OCI-LY7 (cell line): Measurements from ENCODE around the gene E2F4. TPM values are rescaled to one million over a fixed set of nuclear protein-coding genes. Genes with fewer than 3 reads are reported as not detected.

ENCODE experiments used
- BruUV-seq: library from RNA; stranded (reverse); fragments of 400-500 nt; replicated peaks from 2 replicates; lab custom pipeline; 2021; lab: Mats Ljungman, UMichigan
- CTCF ChIA-PET: fragments of 300-600 bp; sonication (Branson Sonifier 250); formaldehyde crosslinking; loops from one replicate; lab custom pipeline; 2022; ENCODE audit warnings: antibody characterized with exemption; ENCODE audit not compliant: unreplicated experiment; lab: Charles Lee
- POLR2A ChIA-PET: fragments of 300-600 bp; sonication (Branson Sonifier 250); formaldehyde crosslinking; loops from one replicate; lab custom pipeline; 2022; ENCODE audit warnings: antibody characterized with exemption; lab: Charles Lee
- DNase-seq: peaks from one replicate; pipeline ENCODE4 v3.0.0-alpha.2; 2015; ENCODE audit warnings: low spot score
- H2AFZ ChIP-seq: fragments of 200-600 bp; sonication (generic), shearing (Covaris generic); 2 replicates; pipeline ENCODE4 v1.6.1; 2014; ENCODE audit warnings: mild to moderate bottlenecking, antibody characterized with exemption, low read length, moderate library complexity
- H3K27ac ChIP-seq: fragments of 200-600 bp; sonication (generic); 2 replicates; pipeline ENCODE4 v1.5.1; 2014; ENCODE audit warnings: mixed run types, low read depth, mild to moderate bottlenecking, moderate library complexity, low read length, inconsistent platforms; ENCODE audit not compliant: poor library complexity, severe bottlenecking
- H3K36me3 ChIP-seq: fragments of 200-600 bp; sonication (generic); 2 replicates; pipeline ENCODE4 v1.6.1; 2014; ENCODE audit warnings: mild to moderate bottlenecking, antibody characterized with exemption, low read length, moderate library complexity, mixed read lengths; ENCODE audit not compliant: insufficient read depth
- H3K4me1 ChIP-seq: fragments of 200-600 bp; sonication (generic); 2 replicates; pipeline ENCODE4 v1.5.1; 2014; ENCODE audit warnings: mild to moderate bottlenecking, low read length; ENCODE audit not compliant: insufficient read depth, poor library complexity, severe bottlenecking
- H3K4me2 ChIP-seq: fragments of 200-600 bp; sonication (generic); 2 replicates; pipeline ENCODE4 v1.6.1; 2014; ENCODE audit warnings: mild to moderate bottlenecking, low read length
- H3K4me3 ChIP-seq: fragments of 200-600 bp; sonication (generic); 2 replicates; pipeline ENCODE4 v1.5.1; 2014; ENCODE audit warnings: mild to moderate bottlenecking, low read depth, low read length; ENCODE audit not compliant: poor library complexity, severe bottlenecking
- H3K79me2 ChIP-seq: fragments of 200-600 bp; sonication (generic); 2 replicates; pipeline ENCODE4 v1.6.1; 2016; ENCODE audit warnings: low read depth, mild to moderate bottlenecking, low read length, moderate library complexity, mixed read lengths; ENCODE audit not compliant: insufficient read depth
- H3K9me2 ChIP-seq: fragments of 200-600 bp; sonication (generic); 2 replicates; pipeline ENCODE4 v1.6.1; 2016; ENCODE audit warnings: mild to moderate bottlenecking, low read length, mixed read lengths; ENCODE audit not compliant: insufficient read depth
- H3K9me3 ChIP-seq: fragments of 200-600 bp; sonication (generic); 2 replicates; pipeline ENCODE4 v1.6.1; 2014; ENCODE audit warnings: mild to moderate bottlenecking, mixed run types, low read length, mixed read lengths
- H4K20me1 ChIP-seq: fragments of 200-600 bp; sonication (generic); 2 replicates; pipeline ENCODE4 v1.6.1; 2014; ENCODE audit warnings: mild to moderate bottlenecking, antibody characterized with exemption, low read length, moderate library complexity, mixed read lengths; ENCODE audit not compliant: insufficient read depth
- EZH2phosphoT487 ChIP-seq: fragments of 200-600 bp; sonication (generic); IDR thresholded peaks from 2 replicates; pipeline ENCODE4 v1.6.1; 2018; ENCODE audit warnings: low read depth, borderline replicate concordance, mild to moderate bottlenecking, mixed run types, antibody characterized with exemption, low read length, moderate library complexity, mixed read lengths
- intact Hi-C: fragments of 100-400 bp; cut with micrococcal nuclease; formaldehyde crosslinking; loops from one replicate; pipeline ENCODE4 v1.10.0; 2022; ENCODE audit not compliant: unreplicated experiment
- microRNA-seq: library from miRNA; unstranded; fragments of <30 nt; microRNA quantifications from one replicate; pipeline ENCODE4 v1.2.0, GENCODE V29; 2022; ENCODE audit warnings: borderline replicate concordance
- small RNA-seq: library from RNA; depleted of rRNA; stranded (forward); fragments of <200 nt; gene quantifications from one replicate; pipeline ENCODE3, GENCODE V24; 2014
- total RNA-seq, 2 experiments: library from RNA; depleted of rRNA in 1 of 2; stranded (reverse); fragments of >200 nt in 1 of 2; shearing (Covaris generic) in 1 of 2; gene quantifications; 2 replicates each; pipeline ENCODE4 v1.2.3, GENCODE V29; 2014 to 2022
- TF ChIP-seq, protein P1 (sequence below): fragments of 200-600 bp; sonication (generic); conservative IDR thresholded peaks from 2 replicates; pipeline ENCODE4 v1.5.1; 2014; ENCODE audit warnings: mild to moderate bottlenecking, antibody characterized with exemption, low read length, moderate library complexity, mixed read lengths

Gene E2F4
- total RNA-seq, 2 experiments from 2014 or later = 124 to 157 TPM

DNA sequence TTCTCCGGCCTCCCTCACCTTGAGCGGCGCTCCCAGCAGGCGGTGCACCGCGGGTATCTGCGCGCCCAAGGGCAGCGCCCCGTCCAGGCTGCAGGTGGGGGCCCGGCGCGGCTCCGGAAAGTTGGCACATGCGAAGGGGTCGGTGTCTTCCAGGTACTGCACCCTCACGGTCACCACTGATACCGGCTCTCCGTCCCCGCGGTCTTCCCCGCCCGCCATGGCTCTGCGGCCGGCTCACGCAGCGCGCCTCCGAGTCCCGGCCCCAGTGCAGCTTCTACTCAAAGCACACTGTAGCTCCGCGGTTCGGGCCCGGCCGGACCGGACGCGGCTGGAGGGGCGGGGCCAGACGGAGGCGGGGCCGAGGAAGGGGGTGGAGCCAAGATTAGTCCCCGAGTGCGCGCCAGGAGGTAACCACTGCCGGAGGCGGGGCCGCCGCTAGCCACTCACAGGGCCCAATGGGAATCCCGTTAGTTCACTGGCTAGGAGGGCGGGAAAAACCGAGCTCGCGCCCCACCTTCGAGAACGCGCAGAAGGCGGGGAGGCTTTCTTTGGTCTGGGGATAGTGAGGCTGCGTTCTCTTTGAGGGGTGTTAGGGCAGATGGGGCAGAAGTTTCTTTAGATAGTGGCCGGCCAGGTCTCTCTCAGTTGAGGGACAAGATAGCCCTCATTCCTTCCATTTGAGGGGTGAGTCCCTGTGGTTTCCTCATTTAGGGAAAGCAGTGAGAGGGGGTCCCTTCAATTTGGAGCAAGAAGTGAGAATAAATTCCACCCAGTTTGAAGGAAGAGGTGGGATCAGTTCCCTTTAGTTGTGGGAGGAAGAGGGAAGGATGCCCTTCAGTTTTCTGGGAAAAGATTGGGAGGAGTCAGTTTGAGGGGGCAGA lies 55.5 kb downstream of the E2F4 start, which contains the start of gene FHOD1:
Gene FHOD1, minus strand, starts transcription at position 290 of the 881 bp plus-strand sequence. Its CDS starts 71 bp downstream, at position 219.
- peak within 1 kb of the TSS; percentile 70 for H3K27ac ChIP-seq
- peak within 1 kb of the TSS; percentile 73; the same call in 1 of the 2 replicates for H2AFZ ChIP-seq
- no peaks in the 10 kb centered on the region for H3K36me3 ChIP-seq
- intact Hi-C loops = loop anchor here (1.0 to 2.0 kb wide), 2 partner anchors 20 to 55 kb away; partner anchors contain the start of genes E2F4 and TMEM208
- H3K4me2 ChIP-seq = peak within 1 kb of the TSS; percentile 94
- no peaks in the 10 kb centered on the region for H3K9me2 ChIP-seq
- no peaks in the 10 kb centered on the region; the same call in 1 of the 2 replicates for H3K79me2 ChIP-seq
- POLR2A ChIA-PET = interaction anchor here (0.5 to 1.5 kb wide), 6 partner anchors 12 to 273 kb away, joined by 3 to 5 read pairs (median 4); partner anchors contain the start of gene TMEM208
- H3K4me3 ChIP-seq = peak within 1 kb of the TSS; percentile 86
- BruUV-seq = no TSS peak
- no peaks in the 10 kb centered on the region for H4K20me1 ChIP-seq
- H3K9me3 ChIP-seq = no peaks in the 10 kb centered on the region
- H3K4me1 ChIP-seq = peaks cover 47% of the 10 kb centered on the region
- TF ChIP-seq EZH2phosphoT487 = no peak
- TF ChIP-seq, protein P1, sequence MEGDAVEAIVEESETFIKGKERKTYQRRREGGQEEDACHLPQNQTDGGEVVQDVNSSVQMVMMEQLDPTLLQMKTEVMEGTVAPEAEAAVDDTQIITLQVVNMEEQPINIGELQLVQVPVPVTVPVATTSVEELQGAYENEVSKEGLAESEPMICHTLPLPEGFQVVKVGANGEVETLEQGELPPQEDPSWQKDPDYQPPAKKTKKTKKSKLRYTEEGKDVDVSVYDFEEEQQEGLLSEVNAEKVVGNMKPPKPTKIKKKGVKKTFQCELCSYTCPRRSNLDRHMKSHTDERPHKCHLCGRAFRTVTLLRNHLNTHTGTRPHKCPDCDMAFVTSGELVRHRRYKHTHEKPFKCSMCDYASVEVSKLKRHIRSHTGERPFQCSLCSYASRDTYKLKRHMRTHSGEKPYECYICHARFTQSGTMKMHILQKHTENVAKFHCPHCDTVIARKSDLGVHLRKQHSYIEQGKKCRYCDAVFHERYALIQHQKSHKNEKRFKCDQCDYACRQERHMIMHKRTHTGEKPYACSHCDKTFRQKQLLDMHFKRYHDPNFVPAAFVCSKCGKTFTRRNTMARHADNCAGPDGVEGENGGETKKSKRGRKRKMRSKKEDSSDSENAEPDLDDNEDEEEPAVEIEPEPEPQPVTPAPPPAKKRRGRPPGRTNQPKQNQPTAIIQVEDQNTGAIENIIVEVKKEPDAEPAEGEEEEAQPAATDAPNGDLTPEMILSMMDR = 0 out of 2 replicates have a peak, but pooled peaks have one; percentile 8
- DNase-seq = peak; percentile 98
- CTCF ChIA-PET = interaction anchor here (0.5 to 1.0 kb wide), 3 partner anchors 20 to 50 kb away, joined by 3 to 5 read pairs (median 5); partner anchors contain the start of gene TMEM208

DNA sequence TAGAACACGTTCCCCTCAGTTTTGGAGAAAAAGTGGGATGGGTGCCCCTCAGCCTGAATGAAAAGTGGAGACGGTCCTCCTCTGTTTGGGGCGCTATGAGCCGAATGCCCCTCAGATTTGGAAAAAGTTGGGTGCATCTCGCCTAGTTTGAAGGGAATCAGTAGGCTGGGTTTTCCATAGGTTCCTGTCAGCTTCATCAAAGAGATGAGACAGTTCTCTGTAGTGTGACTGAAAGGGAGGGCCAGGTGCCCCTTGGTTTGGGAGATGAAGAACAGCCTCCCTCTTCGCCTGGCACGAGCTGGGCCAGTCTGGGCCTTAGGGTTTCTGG lies 56.1 kb downstream of the E2F4 start:
- Histone ChIP-seq H4K20me1 (no peaks in the 10 kb centered on the region), H3K9me3 (no peaks in the 10 kb centered on the region), H3K4me1 (peaks cover 46% of the 10 kb centered on the region), H3K9me2 (no peaks in the 10 kb centered on the region), H2AFZ (peak overlapping the region; percentile 53; the same call in 1 of the 2 replicates), H3K4me2 (peak overlapping the region; percentile 94), H3K4me3 (peak overlapping the region; percentile 86), H3K36me3 (no peaks in the 10 kb centered on the region), H3K79me2 (no peaks in the 10 kb centered on the region; the same call in 1 of the 2 replicates), H3K27ac (no peak overlapping the region)
- no TSS peak for BruUV-seq
- CTCF ChIA-PET = interaction anchor here (1.0 kb wide), 2 partner anchors 10 to 21 kb away, joined by 3 to 5 read pairs; partner anchors contain the start of gene TMEM208
- POLR2A ChIA-PET = interaction anchor here (0.6 to 1.0 kb wide), 4 partner anchors 20 to 273 kb away, joined by 3 to 5 read pairs (median 4); partner anchors contain the start of genes ATP6V0D1 and TMEM208
- no peak for DNase-seq
- intact Hi-C loops = no loop called here
- TF ChIP-seq, protein P1 = no peak
- TF ChIP-seq EZH2phosphoT487 = no peak

Small RNAs within 50 kb of the gene (microRNA-seq; reads per million reads assigned to microRNA genes)
- 89.4 reads per million, percentile 56 among the genes with 10 or more reads in this experiment for gene MIR328

Small RNAs within 50 kb of the gene (small RNA-seq; reads per million reads assigned to genes)
- gene MIR328 = not detected

Other genes starting within 250 kb of the E2F4 start
- gene CES3, start 230.9 kb upstream of the E2F4 start, total RNA-seq (2014; rRNA removed; shearing (Covaris generic)) = 1.7 and 2.7 TPM in 2 replicates
- gene CES3, start 230.9 kb upstream of the E2F4 start, total RNA-seq (2022) = 1.4 and 1.9 TPM in 2 replicates
- 0.47 and 2.0 TPM in 2 replicates for gene CES4A, start 203.6 kb upstream of the E2F4 start, total RNA-seq (2014; rRNA removed; shearing (Covaris generic))
- 0.38 and 0.41 TPM in 2 replicates for gene CES4A, start 203.6 kb upstream of the E2F4 start, total RNA-seq (2022)
- 93.5 and 187 TPM in 2 replicates for gene CBFB, start 163.0 kb upstream of the E2F4 start, total RNA-seq (2014; rRNA removed; shearing (Covaris generic))
- 151 and 154 TPM in 2 replicates for gene CBFB, start 163.0 kb upstream of the E2F4 start, total RNA-seq (2022)
- gene PHAF1, start 82.2 kb upstream of the E2F4 start, total RNA-seq (2014; rRNA removed; shearing (Covaris generic)) = 12.6 and 16.8 TPM in 2 replicates
- 11.8 and 13.9 TPM in 2 replicates for gene PHAF1, start 82.2 kb upstream of the E2F4 start, total RNA-seq (2022)
- 1.1 and 2.7 TPM in 2 replicates for gene B3GNT9, start 41.2 kb upstream of the E2F4 start, total RNA-seq (2014; rRNA removed; shearing (Covaris generic))
- 2.7 TPM in 2 replicates for gene B3GNT9, start 41.2 kb upstream of the E2F4 start, total RNA-seq (2022)
- 11.3 and 11.6 TPM in 2 replicates for gene TRADD, start 32.2 kb upstream of the E2F4 start, total RNA-seq (2014; rRNA removed; shearing (Covaris generic))
- gene TRADD, start 32.2 kb upstream of the E2F4 start, total RNA-seq (2022) = 15.4 and 16.7 TPM in 2 replicates
- 5.8 and 7.3 TPM in 2 replicates for gene FBXL8, start 32.2 kb upstream of the E2F4 start, total RNA-seq (2014; rRNA removed; shearing (Covaris generic))
- gene FBXL8, start 32.2 kb upstream of the E2F4 start, total RNA-seq (2022) = 10.4 and 12.2 TPM in 2 replicates
- 8.1 and 12.8 TPM in 2 replicates for gene HSF4, start 27.4 kb upstream of the E2F4 start, total RNA-seq (2014; rRNA removed; shearing (Covaris generic))
- 16.2 and 17.0 TPM in 2 replicates for gene HSF4, start 27.4 kb upstream of the E2F4 start, total RNA-seq (2022)
- gene NOL3, start 21.6 kb upstream of the E2F4 start, total RNA-seq (2014; rRNA removed; shearing (Covaris generic)) = 1.1 and 2.2 TPM in 2 replicates
- 4.1 and 4.4 TPM in 2 replicates for gene NOL3, start 21.6 kb upstream of the E2F4 start, total RNA-seq (2022)
- gene MATCAP1, start 8.2 kb upstream of the E2F4 start, total RNA-seq (2014; rRNA removed; shearing (Covaris generic)) = 18.0 and 22.9 TPM in 2 replicates
- gene MATCAP1, start 8.2 kb upstream of the E2F4 start, total RNA-seq (2022) = 39.6 and 42.3 TPM in 2 replicates
- not detected in 2 replicates for gene EXOC3L1, start 2.0 kb upstream of the E2F4 start, total RNA-seq (2014; rRNA removed; shearing (Covaris generic))
- not detected in 2 replicates for gene EXOC3L1, start 2.0 kb upstream of the E2F4 start, total RNA-seq (2022)
- 7.7 and 7.8 TPM in 2 replicates for gene ELMO3, start 7.0 kb downstream of the E2F4 start, total RNA-seq (2014; rRNA removed; shearing (Covaris generic))
- gene ELMO3, start 7.0 kb downstream of the E2F4 start, total RNA-seq (2022) = 7.6 and 9.0 TPM in 2 replicates
- 19.9 and 36.7 TPM in 2 replicates for gene TMEM208, start 35.0 kb downstream of the E2F4 start, total RNA-seq (2014; rRNA removed; shearing (Covaris generic))
- gene TMEM208, start 35.0 kb downstream of the E2F4 start, total RNA-seq (2022) = 22.5 and 26.4 TPM in 2 replicates
- 16.0 and 16.5 TPM in 2 replicates for gene FHOD1, start 55.3 kb downstream of the E2F4 start, total RNA-seq (2014; rRNA removed; shearing (Covaris generic))
- gene FHOD1, start 55.3 kb downstream of the E2F4 start, total RNA-seq (2022) = 44.1 and 55.0 TPM in 2 replicates
- gene SLC9A5, start 56.8 kb downstream of the E2F4 start, total RNA-seq (2014; rRNA removed; shearing (Covaris generic)) = 0.36 and 2.7 TPM in 2 replicates
- 3.6 and 4.2 TPM in 2 replicates for gene SLC9A5, start 56.8 kb downstream of the E2F4 start, total RNA-seq (2022)
- not detected in 2 replicates for gene PLEKHG4, start 87.4 kb downstream of the E2F4 start, total RNA-seq (2014; rRNA removed; shearing (Covaris generic))
- gene PLEKHG4, start 87.4 kb downstream of the E2F4 start, total RNA-seq (2022) = 0.51 and 1.3 TPM in 2 replicates
- gene KCTD19, start 134.6 kb downstream of the E2F4 start, total RNA-seq (2014; rRNA removed; shearing (Covaris generic)) = not detected in 2 replicates
- gene KCTD19, start 134.6 kb downstream of the E2F4 start, total RNA-seq (2022) = 0.17 and 1.4 TPM in 2 replicates
- gene LRRC36, start 134.7 kb downstream of the E2F4 start, total RNA-seq (2014; rRNA removed; shearing (Covaris generic)) = not detected in 2 replicates
- not detected in 2 replicates for gene LRRC36, start 134.7 kb downstream of the E2F4 start, total RNA-seq (2022)
- gene TPPP3, start 201.3 kb downstream of the E2F4 start, total RNA-seq (2014; rRNA removed; shearing (Covaris generic)) = not detected in 2 replicates
- not detected in 2 replicates for gene TPPP3, start 201.3 kb downstream of the E2F4 start, total RNA-seq (2022)
- gene ZDHHC1, start 224.3 kb downstream of the E2F4 start, total RNA-seq (2014; rRNA removed; shearing (Covaris generic)) = not detected in 2 replicates
- gene ZDHHC1, start 224.3 kb downstream of the E2F4 start, total RNA-seq (2022) = not detected in 2 replicates
- gene HSD11B2, start 239.0 kb downstream of the E2F4 start, total RNA-seq (2014; rRNA removed; shearing (Covaris generic)) = not detected in 2 replicates
- not detected in 2 replicates for gene HSD11B2, start 239.0 kb downstream of the E2F4 start, total RNA-seq (2022)